ENCODE data around the gene MAN2A2. TPM values are rescaled to one million over a fixed set of nuclear protein-coding genes. Genes with fewer than 3 reads are reported as not detected.

The MAN2A2 gene
- total and polyA plus RNA-seq, 9 of the 15 experiments (the other 6 are each of a cell fraction or from before 2014, with no cell fraction given), result 7.3 to 151 (median 43.4) TPM

DNA sequence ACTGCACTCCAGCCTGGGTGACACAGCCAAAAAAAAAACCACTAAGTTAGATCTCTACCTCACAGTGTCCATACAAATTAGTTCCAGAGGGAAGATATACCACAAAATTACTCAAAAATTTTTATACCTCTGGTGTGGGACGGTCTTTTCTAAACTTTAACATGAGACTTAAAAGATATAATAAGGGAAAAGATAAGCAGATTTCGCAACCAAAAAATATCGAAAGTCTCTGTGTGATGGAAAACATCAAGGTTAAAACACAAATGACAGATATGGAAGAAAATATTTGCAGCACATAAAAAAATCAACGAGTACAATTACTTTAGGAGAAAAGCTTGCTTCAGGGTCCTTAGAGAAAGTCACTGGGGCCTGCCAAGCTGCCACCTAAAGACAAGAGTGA is 18.8 kb downstream of the MAN2A2 start:
- FAIRE-seq (no peak), ATAC-seq (no peak), DNase-seq (ENCODE audit: extremely low read depth in 1 of 4, low spot score in 3 of 4) (no peak)
- H3K9ac ChIP-seq (ENCODE audit: insufficient read depth in 1 of 2, low read depth in 2 of 2, low read length in 2 of 2), result no peak overlapping the region
- intact Hi-C loops (cut with micrococcal nuclease) (no loop called here), in situ Hi-C loops (cut with MboI) (no loop called here)
- WGBS (ENCODE audit: insufficient coverage, low coverage, missing lambda C conversion rate), result 79% methylated on average over 4 of the region's 4 CpGs
- POLR2A ChIA-PET, result interaction anchor here (0.8 to 3.7 kb wide), 8 partner anchors 7 to 73 kb away, joined by 3 to 26 read pairs (median 10); partner anchors contain the start of genes HDDC3, MAN2A2 and UNC45A
- H3K27ac ChIP-seq (ENCODE audit: extremely low read depth, low read depth, low read length), result no peak overlapping the region
- CTCF ChIA-PET (ENCODE audit: low intra/inter-chr PET ratio), result no interaction called here
- no peaks in the 10 kb centered on the region for H4K20me1 ChIP-seq (replicated peaks; ENCODE audit: control insufficient read depth, insufficient read depth, low read length)
- H3K4me1 ChIP-seq (replicated peaks in 1 of 2; ENCODE audit: control insufficient read depth in 2 of 2, insufficient read depth in 2 of 2, low read length in 2 of 2), result peaks cover 11 to 18% of the 10 kb centered on the region in 2 experiments
- no peak overlapping the region for H2AFZ ChIP-seq (ENCODE audit: low read depth, low read length)
- H3K9me1 ChIP-seq (ENCODE audit: control insufficient read depth, insufficient read depth, low read length), result no peaks in the 10 kb centered on the region
- no peaks in the 10 kb centered on the region for H3K27me3 ChIP-seq (ENCODE audit: control insufficient read depth in 2 of 2, insufficient read depth in 2 of 2, low read length in 2 of 2)
- no peak overlapping the region for H3K4me2 ChIP-seq (ENCODE audit: insufficient read depth, low read length)
- BruUV-seq (replicated peaks), result no TSS peak
- H3K9me3 ChIP-seq (replicated peaks; ENCODE audit: control insufficient read depth, insufficient read depth, low read depth, low read length), result no peaks in the 10 kb centered on the region
- H3K79me2 ChIP-seq (ENCODE audit: control insufficient read depth, insufficient read depth, low read length), result no peaks in the 10 kb centered on the region; the same call in 2 of the 3 replicates
- H3K4me3 ChIP-seq, result no peak overlapping the region
- H3K36me3 ChIP-seq (ENCODE audit: control insufficient read depth, insufficient read depth, low read length), result peaks cover 63% of the 10 kb centered on the region
- no peak for TF ChIP-seq CC2D1A (IDR thresholded peaks at IDR 0.05)
- TF ChIP-seq HINFP (tag; conservative IDR thresholded peaks at IDR 0.05; ENCODE audit: low read depth), result no peak
- TF ChIP-seq CREM (IDR thresholded peaks at IDR 0.05; ENCODE audit: low read depth), result no peak
- no peak for TF ChIP-seq RBM25 (IDR thresholded peaks at IDR 0.05; ENCODE audit: low read depth, low read length, severe bottlenecking)
- TF ChIP-seq POLR2A (conservative IDR thresholded peaks at IDR 0.05), result 0 out of 2 replicates have a peak, but pooled peaks have one; percentile 15
- TF ChIP-seq ZNF583 (CRISPR knock-in tag; IDR thresholded peaks at IDR 0.05), result no peak
- TF ChIP-seq, protein P1, sequence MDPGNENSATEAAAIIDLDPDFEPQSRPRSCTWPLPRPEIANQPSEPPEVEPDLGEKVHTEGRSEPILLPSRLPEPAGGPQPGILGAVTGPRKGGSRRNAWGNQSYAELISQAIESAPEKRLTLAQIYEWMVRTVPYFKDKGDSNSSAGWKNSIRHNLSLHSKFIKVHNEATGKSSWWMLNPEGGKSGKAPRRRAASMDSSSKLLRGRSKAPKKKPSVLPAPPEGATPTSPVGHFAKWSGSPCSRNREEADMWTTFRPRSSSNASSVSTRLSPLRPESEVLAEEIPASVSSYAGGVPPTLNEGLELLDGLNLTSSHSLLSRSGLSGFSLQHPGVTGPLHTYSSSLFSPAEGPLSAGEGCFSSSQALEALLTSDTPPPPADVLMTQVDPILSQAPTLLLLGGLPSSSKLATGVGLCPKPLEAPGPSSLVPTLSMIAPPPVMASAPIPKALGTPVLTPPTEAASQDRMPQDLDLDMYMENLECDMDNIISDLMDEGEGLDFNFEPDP (CRISPR knock-in tag; IDR thresholded peaks at IDR 0.05), result no peak
- no peak for TF ChIP-seq RCOR1 (IDR thresholded peaks at IDR 0.05; ENCODE audit: borderline replicate concordance in 1 of 2, low read depth in 2 of 2, low read length in 2 of 2)
- no peak for TF ChIP-seq HNRNPL (IDR thresholded peaks at IDR 0.05; ENCODE audit: low read depth, low read length)
- TF ChIP-seq PATZ1 (CRISPR knock-in tag; IDR thresholded peaks at IDR 0.05; ENCODE audit: borderline replicate concordance), result no peak
- TF ChIP-seq TRIM24 (IDR thresholded peaks at IDR 0.05), result no peak
- TF ChIP-seq, protein P2, sequence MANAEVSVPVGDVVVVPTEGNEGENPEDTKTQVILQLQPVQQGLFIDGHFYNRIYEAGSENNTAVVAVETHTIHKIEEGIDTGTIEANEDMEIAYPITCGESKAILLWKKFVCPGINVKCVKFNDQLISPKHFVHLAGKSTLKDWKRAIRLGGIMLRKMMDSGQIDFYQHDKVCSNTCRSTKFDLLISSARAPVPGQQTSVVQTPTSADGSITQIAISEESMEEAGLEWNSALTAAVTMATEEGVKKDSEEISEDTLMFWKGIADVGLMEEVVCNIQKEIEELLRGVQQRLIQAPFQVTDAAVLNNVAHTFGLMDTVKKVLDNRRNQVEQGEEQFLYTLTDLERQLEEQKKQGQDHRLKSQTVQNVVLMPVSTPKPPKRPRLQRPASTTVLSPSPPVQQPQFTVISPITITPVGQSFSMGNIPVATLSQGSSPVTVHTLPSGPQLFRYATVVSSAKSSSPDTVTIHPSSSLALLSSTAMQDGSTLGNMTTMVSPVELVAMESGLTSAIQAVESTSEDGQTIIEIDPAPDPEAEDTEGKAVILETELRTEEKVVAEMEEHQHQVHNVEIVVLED (CRISPR knock-in tag; IDR thresholded peaks at IDR 0.05), result no peak
- no peak for TF ChIP-seq SMARCC2 (IDR thresholded peaks at IDR 0.05; ENCODE audit: low read depth)
- TF ChIP-seq ZNF316 (IDR thresholded peaks at IDR 0.05), result no peak
- TF ChIP-seq CEBPB (tag; IDR thresholded peaks at IDR 0.05), result peak; percentile 90
- TF ChIP-seq CEBPG (CRISPR knock-in tag; IDR thresholded peaks at IDR 0.05), result no peak
- peak; percentile 24 to 54; a peak in 3 of 4 replicates for TF ChIP-seq CEBPG (tag; conservative IDR thresholded peaks at IDR 0.05 in 1 of 2, IDR thresholded peaks at IDR 0.05 in 1 of 2)
- no peak for TF ChIP-seq HEY1 (CRISPR knock-in tag; IDR thresholded peaks at IDR 0.05; ENCODE audit: borderline replicate concordance)
- no peak for TF ChIP-seq ZSCAN32 (CRISPR knock-in tag; IDR thresholded peaks at IDR 0.05)
